GM18861 (cell line): ENCODE results near the gene GP2.
"Not testable (repeated sequence)": the region's sequence is repeated elsewhere in the genome, so short reads cannot be mapped to it uniquely, and the experiment has no call there.

Experiments used
- ATAC-seq: cut with Tn5 transposase; IDR thresholded peaks from one replicate; pipeline ENCODE4 v1.9.1; 2021; ENCODE audit not compliant: unreplicated experiment

Gene GP2

GRCh38 chr16:20326321-20326720, 992 bp downstream of the GP2 start:
- no peak for ATAC-seq

- no peak for ATAC-seq
Measured at GRCh38 chr16:20325005-20325404, 2.3 kb downstream of the GP2 start.

DNA sequence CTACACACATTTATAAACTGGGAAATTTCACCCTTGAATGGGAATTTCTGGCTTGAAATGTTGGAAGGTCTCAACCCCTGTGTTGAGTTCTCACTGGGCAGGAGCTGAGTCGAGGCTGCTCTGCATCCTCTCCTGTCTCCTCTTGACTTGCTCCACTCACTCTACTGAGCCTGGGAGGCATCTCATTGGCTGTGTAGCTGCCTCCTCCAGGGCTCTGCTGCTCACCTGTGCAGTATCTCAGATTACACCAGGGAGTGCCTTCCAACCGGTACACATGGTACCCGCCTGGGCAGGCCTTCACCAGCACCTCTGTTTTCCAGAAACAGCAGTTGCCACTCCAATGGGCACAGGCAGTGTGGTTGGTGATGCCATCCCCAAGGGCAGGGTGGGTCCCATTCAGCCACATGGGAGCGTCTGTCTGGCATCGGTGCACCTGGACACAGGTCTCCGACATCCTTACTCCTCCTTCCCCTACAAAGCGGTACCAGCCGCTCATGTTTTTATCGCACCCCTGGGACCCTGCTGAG, 3.7 kb downstream of the GP2 start:
- ATAC-seq = no peak

DNA sequence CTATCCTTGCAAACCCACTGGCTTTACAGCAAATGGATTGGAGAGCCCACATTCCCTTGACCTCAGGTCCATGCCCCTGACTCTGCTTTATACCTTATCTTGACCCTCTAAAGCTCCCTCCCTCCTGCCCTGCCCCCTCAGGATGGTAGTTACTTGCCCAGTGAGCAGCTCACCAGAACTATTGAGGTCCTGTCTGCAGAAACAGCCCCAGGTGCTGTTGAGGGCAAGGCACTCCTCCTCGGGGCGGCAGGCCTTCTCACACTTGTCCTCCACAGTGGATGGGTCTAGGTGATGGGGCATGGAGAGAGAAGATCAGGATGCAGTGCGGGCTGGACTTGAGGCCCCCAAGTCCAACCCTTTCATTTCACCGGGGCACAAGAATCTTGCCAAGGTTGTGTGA, 4.6 kb downstream of the GP2 start:
- ATAC-seq = no peak

- ATAC-seq = no peak
Measured at GRCh38 chr16:20321671-20322070, 5.6 kb downstream of the GP2 start.

DNA sequence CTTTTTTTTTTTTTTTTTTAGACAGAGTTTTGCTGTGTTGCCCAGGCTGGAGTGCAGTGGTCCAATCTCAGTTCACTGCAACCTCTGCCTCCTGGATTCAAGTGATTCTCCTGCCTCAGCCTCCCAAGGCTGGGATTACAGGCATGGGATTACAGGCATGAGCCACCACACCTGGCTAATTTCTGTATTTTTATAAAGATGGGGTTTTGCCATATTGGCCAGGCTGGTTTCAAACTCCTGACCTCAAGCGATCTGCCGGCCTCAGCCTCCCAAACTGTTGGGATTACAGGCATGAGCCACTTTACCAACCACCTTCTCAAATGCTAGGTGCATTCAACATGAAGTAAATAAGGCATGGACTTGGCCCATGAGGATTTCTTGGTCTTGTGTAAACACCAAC, 6.3 kb downstream of the GP2 start:
- ATAC-seq = not testable (repeated sequence)

GRCh38 chr16:20320592-20320991, 6.7 kb downstream of the GP2 start:
- no peak for ATAC-seq

DNA sequence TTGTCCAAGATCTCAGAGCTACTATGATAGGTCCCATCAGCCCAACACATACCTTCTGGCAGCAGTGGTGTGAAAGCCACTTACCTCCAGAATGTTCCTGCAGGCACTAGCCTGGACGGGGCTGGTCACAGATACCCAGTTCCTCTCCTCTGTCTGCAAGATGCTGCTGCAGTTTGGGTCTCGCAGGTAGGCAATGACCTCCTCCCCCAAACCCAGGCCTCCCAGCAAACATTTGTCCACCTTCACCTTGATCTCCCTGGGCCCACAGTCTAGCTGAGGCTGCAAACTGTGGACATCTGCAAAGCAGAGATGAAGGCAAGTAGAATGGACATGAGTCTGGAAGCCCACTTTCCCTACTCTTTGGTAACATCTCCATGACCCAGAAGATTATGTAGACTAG, 7.1 kb downstream of the GP2 start:
- ATAC-seq = no peak

DNA sequence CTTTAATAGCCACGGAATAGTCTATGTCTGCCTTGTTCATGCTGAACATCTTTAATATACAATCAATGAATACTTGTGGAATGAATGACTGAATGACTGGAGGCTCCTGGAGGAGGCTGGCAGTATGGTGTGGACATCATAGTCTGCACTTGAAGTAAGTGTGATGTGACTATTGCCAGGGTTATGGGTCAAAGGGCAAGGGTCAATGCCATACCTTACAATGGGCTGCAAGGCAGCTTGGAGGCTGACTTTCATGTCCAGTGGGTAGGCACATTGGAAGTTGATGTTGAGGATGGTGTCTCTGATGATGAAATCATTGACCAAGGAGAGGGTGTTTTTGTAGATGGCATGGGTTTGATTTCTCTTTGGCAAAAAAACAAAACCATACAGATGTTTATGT, 7.9 kb downstream of the GP2 start:
- ATAC-seq = no peak

GRCh38 chr16:20318437-20318836, 8.9 kb downstream of the GP2 start:
- ATAC-seq = no peak

DNA sequence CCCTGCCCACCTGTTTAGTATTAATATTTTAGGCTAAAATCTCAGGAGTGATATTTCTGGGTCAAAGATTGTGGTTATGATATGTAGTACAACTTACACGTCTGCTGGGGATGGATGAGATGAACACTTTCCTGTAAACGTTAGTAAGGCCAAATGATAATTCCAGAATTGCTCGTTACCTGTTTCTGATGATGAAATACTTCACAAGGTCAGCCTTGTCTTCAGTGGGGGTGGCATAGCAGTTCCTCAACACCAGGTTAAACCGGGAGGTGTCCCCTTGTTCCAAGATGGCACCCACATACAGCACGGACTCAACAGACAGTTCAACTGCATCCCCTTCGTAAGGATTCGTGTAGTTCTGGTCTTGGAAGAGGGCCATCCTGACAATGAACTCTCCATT, 9.3 kb downstream of the GP2 start:
- no peak for ATAC-seq

DNA sequence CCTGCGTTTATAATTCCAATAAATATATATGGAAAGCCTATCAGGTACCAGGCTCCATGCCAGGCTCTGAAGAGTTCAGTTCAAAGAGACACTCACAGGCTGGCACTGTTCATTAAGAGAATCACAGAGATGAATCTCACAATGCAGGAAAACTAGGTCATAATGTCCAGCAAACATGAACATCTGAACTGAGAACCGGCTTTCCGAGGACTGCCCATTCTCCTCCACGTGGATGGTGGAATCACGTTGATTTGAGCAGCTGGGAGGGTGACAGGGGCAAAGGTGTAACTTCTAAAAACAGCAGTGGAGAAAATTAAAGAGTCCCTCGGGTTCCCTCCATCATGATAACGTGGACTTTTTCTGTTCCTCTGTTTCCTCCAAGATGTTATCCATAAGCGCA, 10.2 kb downstream of the GP2 start:
- no peak for ATAC-seq

- no peak for ATAC-seq
Measured at GRCh38 chr16:20316715-20317114, 10.6 kb downstream of the GP2 start.

GRCh38 chr16:20315764-20316163, 11.5 kb downstream of the GP2 start:
- no peak for ATAC-seq

DNA sequence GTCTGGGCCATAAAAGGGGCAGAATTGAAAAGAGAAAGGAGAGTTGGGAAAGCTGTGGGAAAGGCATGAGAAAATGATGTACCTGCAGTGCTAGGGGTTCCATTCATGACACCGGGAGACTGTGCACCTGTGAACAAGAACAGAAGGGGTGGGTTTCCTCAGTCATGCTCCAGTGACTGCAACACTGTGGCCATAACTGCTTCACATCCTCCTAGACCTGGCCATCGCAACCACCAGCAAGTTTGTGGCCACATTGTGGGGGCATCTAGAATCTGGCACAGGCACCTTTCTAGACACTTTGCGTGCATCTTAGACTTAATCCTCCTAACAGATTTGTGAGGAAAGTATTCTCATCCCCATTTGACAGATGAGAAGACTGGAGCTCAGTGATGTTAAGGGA, 12.7 kb downstream of the GP2 start:
- no peak for ATAC-seq

DNA sequence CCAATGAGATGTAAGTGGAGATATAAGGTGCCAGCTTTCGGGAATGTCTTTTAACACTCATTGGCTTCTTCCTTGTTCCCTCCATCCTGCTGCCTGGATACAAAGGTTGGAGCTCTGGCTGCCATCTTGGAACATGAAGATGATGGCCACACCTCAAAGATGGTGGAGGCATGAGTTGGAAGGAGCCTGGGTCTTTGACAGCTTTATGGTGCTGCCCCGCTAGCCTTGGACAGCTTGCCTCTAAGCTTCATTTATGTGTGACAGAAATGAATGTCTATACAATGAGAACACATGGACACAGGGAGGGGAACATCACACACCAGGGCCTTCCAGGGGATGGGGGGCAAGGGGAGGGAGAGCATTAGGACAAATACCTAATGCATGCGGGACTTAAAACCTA, 13.6 kb downstream of the GP2 start:
- ATAC-seq = no peak

GRCh38 chr16:20312536-20313095, 14.7 kb downstream of the GP2 start:
- not testable (repeated sequence) for ATAC-seq

GRCh38 chr16:20311548-20311947, 15.8 kb downstream of the GP2 start:
- no peak for ATAC-seq

DNA sequence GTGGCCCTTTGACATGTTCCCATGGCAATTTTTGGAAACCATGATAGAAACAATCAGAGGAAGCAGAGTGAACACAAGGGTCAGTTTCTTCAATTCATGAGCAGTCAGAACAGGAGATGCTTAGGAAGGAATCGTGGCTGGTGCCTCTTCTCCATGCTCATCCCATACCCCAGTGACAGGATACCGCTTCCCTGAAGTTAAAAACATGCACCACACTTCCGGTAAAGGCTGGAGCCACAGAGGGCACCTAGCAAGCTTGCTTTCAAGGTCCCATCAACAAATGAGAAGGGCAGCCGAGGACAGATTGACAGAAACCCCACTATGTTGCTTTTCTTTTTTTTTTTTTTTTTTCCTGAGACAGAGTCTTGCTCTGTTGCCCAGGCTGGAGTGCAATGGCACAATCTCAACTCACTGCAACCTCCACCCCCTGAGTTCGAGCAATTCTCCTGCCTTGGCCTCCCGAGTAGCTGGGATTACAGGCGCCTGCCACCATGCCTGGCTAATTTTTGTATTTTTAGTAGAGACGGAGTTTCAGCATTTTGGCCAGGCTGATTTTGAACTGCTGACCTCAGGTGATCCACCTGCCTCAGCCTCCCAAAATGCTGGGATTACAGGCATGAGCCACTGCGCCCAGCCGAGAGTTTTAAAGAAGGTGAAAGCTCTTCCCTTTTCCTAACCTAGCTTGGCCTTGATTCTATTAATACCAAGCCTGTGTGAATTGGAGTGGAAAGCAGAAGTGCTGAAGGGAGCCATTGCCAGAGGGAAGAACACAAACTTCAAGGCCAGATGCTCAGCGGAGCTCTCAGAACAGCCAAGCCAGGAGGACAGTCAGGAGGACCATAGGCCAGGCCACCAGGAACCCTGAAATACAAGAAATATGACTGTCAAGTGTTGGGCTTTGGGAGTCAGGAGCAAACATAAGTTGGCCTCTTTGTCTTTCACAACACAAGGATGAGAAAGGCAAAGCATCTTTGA, 16.6 kb downstream of the GP2 start:
- ATAC-seq = no peak

DNA sequence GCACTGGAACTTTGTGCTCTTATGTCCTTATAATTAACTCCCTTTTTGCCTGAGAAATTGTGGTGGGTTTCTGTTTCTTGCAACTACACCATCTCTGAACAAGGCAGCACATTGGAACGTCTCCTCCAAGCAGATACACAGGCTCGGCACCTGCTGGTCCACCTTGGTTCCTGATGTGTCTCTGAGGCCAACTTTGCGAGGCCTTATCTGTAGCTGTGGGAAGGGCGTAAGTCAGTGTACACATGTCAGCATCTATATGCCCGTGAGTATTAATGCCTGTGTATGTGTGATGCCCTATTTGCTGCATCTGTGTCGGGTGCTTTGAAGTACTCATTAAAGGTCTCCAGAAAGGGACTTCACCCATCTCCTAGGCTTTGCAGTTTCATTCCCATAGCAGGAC, 17.5 kb downstream of the GP2 start:
- ATAC-seq = no peak

GRCh38 chr16:20308801-20309590, 18.3 kb downstream of the GP2 start:
- no peak for ATAC-seq

DNA sequence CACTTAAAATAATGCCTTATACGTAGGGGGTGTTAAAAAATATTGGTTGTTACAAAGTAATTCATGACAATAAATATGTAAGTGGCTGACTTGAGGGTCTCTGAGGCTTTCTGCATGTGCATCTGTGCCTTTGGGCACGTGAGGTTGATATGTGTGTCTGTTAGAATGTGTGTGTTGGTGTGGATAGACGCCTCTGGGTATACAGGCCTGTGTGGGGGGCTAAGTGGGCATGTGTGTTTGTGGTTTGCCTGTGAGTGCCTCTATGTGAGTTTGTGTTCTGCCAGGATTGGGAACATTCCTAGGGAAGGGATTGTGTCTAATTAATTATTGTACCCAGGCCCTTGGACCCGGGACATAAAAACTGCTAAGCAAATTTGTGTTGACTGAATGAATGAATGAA, 19.0 kb downstream of the GP2 start:
- no peak for ATAC-seq
